SH-SY5Y (cell line): ENCODE data around the gene GRIK3.

Source experiments
- GATA2 ChIP-seq: IDR thresholded peaks from 2 replicates; pipeline ENCODE4 v1.6.1; 2011; ENCODE audit warnings: mild to moderate bottlenecking, low read depth, low read length
- GATA3 ChIP-seq: IDR thresholded peaks from 2 replicates; pipeline ENCODE4 v1.6.1; 2011; ENCODE audit warnings: low read depth, mild to moderate bottlenecking, low read length, moderate library complexity

DNA sequence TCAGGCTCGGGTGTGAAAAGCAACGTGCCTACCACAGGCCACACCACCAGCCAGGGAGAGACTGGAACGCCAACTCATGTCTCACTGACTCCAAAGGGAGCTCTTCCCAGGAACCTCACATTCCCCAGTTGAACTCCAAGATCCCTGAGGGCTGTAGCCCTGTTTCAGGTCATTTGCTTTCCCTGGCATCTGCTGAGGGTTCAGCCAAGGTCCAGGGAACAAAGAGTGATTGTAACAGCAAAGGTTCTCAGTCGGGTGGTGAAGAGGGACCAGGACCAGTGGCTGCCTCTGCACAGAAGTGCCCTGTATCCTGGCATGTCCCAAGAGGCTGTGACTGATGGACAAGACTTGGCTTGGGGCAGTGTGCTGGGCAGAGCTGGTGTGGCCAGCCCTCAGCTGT, 42.8 kb downstream of the GRIK3 start:
- TF ChIP-seq GATA2 (no peak), GATA3 (no peak)
